GM21381 (cell line): Measurements from ENCODE around the gene STIM1.
A peak's percentile ranks its signal among the peaks of the same experiment; 100 is the strongest.

ENCODE experiments used
- ATAC-seq: cut with Tn5 transposase; IDR thresholded peaks from one replicate; pipeline ENCODE4 v1.9.1; 2021; ENCODE audit warnings: mild to moderate bottlenecking, moderate library complexity; ENCODE audit not compliant: unreplicated experiment

The STIM1 gene

GRCh38 chr11:3830088-3830487 lies 25.4 kb upstream of the STIM1 start:
- no peak for ATAC-seq

- ATAC-seq: no peak
Measured at GRCh38 chr11:3830730-3831129, 24.7 kb upstream of the STIM1 start.

- no peak for ATAC-seq
Measured at GRCh38 chr11:3831378-3832239, 23.9 kb upstream of the STIM1 start.

GRCh38 chr11:3832816-3833215 lies 22.6 kb upstream of the STIM1 start:
- no peak for ATAC-seq

GRCh38 chr11:3833449-3833848 lies 22.0 kb upstream of the STIM1 start:
- ATAC-seq: no peak

- no peak for ATAC-seq
Measured at GRCh38 chr11:3834349-3834663, 21.2 kb upstream of the STIM1 start.

GRCh38 chr11:3834664-3835461 lies 20.6 kb upstream of the STIM1 start:
- ATAC-seq: no peak

- ATAC-seq: no peak
Measured at GRCh38 chr11:3835751-3836150, 19.7 kb upstream of the STIM1 start.

- ATAC-seq: no peak
Measured at GRCh38 chr11:3836903-3837302, 18.6 kb upstream of the STIM1 start.

- no peak for ATAC-seq
Measured at GRCh38 chr11:3837793-3838192, 17.7 kb upstream of the STIM1 start.

- no peak for ATAC-seq
Measured at GRCh38 chr11:3838504-3838903, 17.0 kb upstream of the STIM1 start.

GRCh38 chr11:3840004-3840869 lies 15.2 kb upstream of the STIM1 start:
- no peak for ATAC-seq

GRCh38 chr11:3840870-3841425 lies 14.5 kb upstream of the STIM1 start, which contains the start of gene RHOG:
Gene RHOG, minus strand, starts transcription at chr11:3840959. Its CDS starts 12,821 bp downstream, at chr11:3828138.
- peak; percentile 39 for ATAC-seq

- ATAC-seq: peak; percentile 49
Measured at GRCh38 chr11:3841426-3842350, 13.8 kb upstream of the STIM1 start.

- no peak for ATAC-seq
Measured at GRCh38 chr11:3843326-3843725, 12.1 kb upstream of the STIM1 start.

GRCh38 chr11:3845246-3845645 lies 10.2 kb upstream of the STIM1 start:
- ATAC-seq: no peak

GRCh38 chr11:3845670-3846069 lies 9.8 kb upstream of the STIM1 start:
- no peak for ATAC-seq

GRCh38 chr11:3849297-3849874 lies 6.1 kb upstream of the STIM1 start:
- ATAC-seq: no peak

GRCh38 chr11:3853545-3853842 lies 2.0 kb upstream of the STIM1 start:
- no peak for ATAC-seq
